Esophagus muscularis mucosa (tissue), 4 donors: ENCODE results near the gene NDUFA3. TPM values are rescaled to one million over a fixed set of nuclear protein-coding genes. Genes with fewer than 3 reads are reported as not detected.

Experiments used
- DNase-seq: peaks from one replicate; pipeline ENCODE4 v3.0.0-alpha.2; 2017; ENCODE audit errors: extremely low spot score
- H3K27ac ChIP-seq, 4 donors: fragments of 200-600 bp; sonication (generic); replicated peaks in 1 of 4; 1 replicate in 3 of 4; 2 replicates in 1 of 4; pipeline ENCODE4 v1.5.1; 2016 to 2019; ENCODE audit warnings: mild to moderate bottlenecking in 1 of 4
- H3K27me3 ChIP-seq, 4 donors: fragments of 200-600 bp; sonication (generic); one replicate each; pipeline versions ENCODE4 v1.5.1 to v1.6.0; 2016 to 2019
- H3K36me3 ChIP-seq, 4 donors: fragments of 200-600 bp; sonication (generic); one replicate each; pipeline ENCODE4 v1.5.1; 2016 to 2019
- H3K4me1 ChIP-seq, 4 donors: fragments of 200-600 bp; sonication (generic); one replicate each; pipeline ENCODE4 v1.5.1; 2016 to 2019
- H3K4me3 ChIP-seq, 4 donors: fragments of 200-600 bp; sonication (generic); 1 replicate in 2 of 4; 2 replicates in 2 of 4; pipeline ENCODE4 v1.5.1; 2016 to 2019; ENCODE audit warnings: mild to moderate bottlenecking in 4 of 4, moderate library complexity in 1 of 4
- H3K9me3 ChIP-seq, 4 donors: fragments of 200-600 bp; sonication (generic); 1 replicate in 3 of 4; 2 replicates in 1 of 4; pipeline ENCODE4 v1.5.1; 2016 to 2019
- CTCF ChIP-seq, 3 experiments: fragments of 200-600 bp in 2 of 3; fragments of 450-650 bp in 1 of 3; sonication (generic) in 2 of 3; IDR thresholded peaks; one replicate each; pipeline ENCODE4 v1.5.1; 2017 to 2019; ENCODE audit warnings: antibody characterized with exemption in 3 of 3, mild to moderate bottlenecking in 2 of 3, moderate library complexity in 1 of 3
- EP300 ChIP-seq: sonication (generic); formaldehyde crosslinking; IDR thresholded peaks from one replicate; pipeline ENCODE4 v1.6.1; 2017; ENCODE audit warnings: antibody characterized with exemption
- POLR2A ChIP-seq: fragments of 450-650 bp; IDR thresholded peaks from one replicate; pipeline ENCODE4 v1.6.1; 2017; ENCODE audit warnings: antibody characterized with exemption, moderate library complexity, mild to moderate bottlenecking, low read depth
- POLR2AphosphoS5 ChIP-seq, 2 donors: sonication (generic); formaldehyde crosslinking; IDR thresholded peaks; one replicate each; pipeline ENCODE4 v1.6.1; 2017; ENCODE audit warnings: antibody characterized with exemption in 2 of 2
- WGBS: methylation state at CpG from one replicate; pipeline ENCODE4 v1.1.5; 2018; 5-methylcytosine and 5-hydroxymethylcytosine counted together
- intact Hi-C: fragments of 100-400 bp; cut with DNase I; formaldehyde crosslinking; loops from one replicate; pipeline ENCODE4 v1.15.1; 2023
- total RNA-seq, 4 donors: library from RNA; depleted of rRNA; stranded (reverse); fragments of >200 nt; gene quantifications; one replicate each; pipeline versions ENCODE4 v1.1.0 to v1.2.1, GENCODE V29; 2016

Gene NDUFA3
- total RNA-seq, 4 donors from 2014 or later, result 9.1 to 50.9 (median 26.4) TPM

GRCh38 chr19:54127688-54128440 is 25.2 kb downstream of the NDUFA3 start:
- intact Hi-C loops, result no loop called here
- no peak for TF ChIP-seq POLR2A
- Histone ChIP-seq H3K9me3 (no peaks in the 10 kb centered on the region), H3K4me3 (no peak overlapping the region), H3K4me1 (no peaks in the 10 kb centered on the region), H3K27ac (no peak overlapping the region), H3K36me3 (peaks cover 84 to 99% (median 97%) of the 10 kb centered on the region in 4 donors), H3K27me3 (no peaks in the 10 kb centered on the region)
- DNase-seq, result no peak
- WGBS, result 95% methylated on average over 41 of the region's 44 CpGs

- Histone ChIP-seq H3K4me1 (no peaks in the 10 kb centered on the region), H3K9me3 (no peaks in the 10 kb centered on the region), H3K27ac (no peak overlapping the region), H3K4me3 (no peak overlapping the region), H3K36me3 (peaks cover 79 to 98% (median 93%) of the 10 kb centered on the region in 4 donors), H3K27me3 (no peaks in the 10 kb centered on the region)
- 91% methylated on average over 16 of the region's 20 CpGs for WGBS
- intact Hi-C loops, result no loop called here
- no peak for DNase-seq
- TF ChIP-seq EP300, result no peak
- TF ChIP-seq POLR2AphosphoS5 (IDR thresholded peaks at IDR 0.05), result no peak
- TF ChIP-seq POLR2A, result no peak
- TF ChIP-seq CTCF (IDR thresholded peaks at IDR 0.05), result no peak
Observed at GRCh38 chr19:54128441-54128725, 25.7 kb downstream of the NDUFA3 start.

- intact Hi-C loops, result no loop called here
- H3K4me1 ChIP-seq, result no peaks in the 10 kb centered on the region
- no peak for DNase-seq
- no peaks in the 10 kb centered on the region for H3K27me3 ChIP-seq
- no peaks in the 10 kb centered on the region for H3K9me3 ChIP-seq
- no peak overlapping the region for H3K4me3 ChIP-seq
- peaks cover 73 to 92% (median 87%) of the 10 kb centered on the region in 4 donors for H3K36me3 ChIP-seq
- TF ChIP-seq POLR2AphosphoS5 (IDR thresholded peaks at IDR 0.05), result no peak
- no peak for TF ChIP-seq EP300
- TF ChIP-seq POLR2A, result no peak
- H3K27ac ChIP-seq, result no peak overlapping the region
- 96% methylated on average over 28 of the region's 41 CpGs for WGBS
Observed at GRCh38 chr19:54128796-54129616, 26.4 kb downstream of the NDUFA3 start.

- TF ChIP-seq EP300 (no peak), CTCF (IDR thresholded peaks at IDR 0.05) (no peak), POLR2AphosphoS5 (IDR thresholded peaks at IDR 0.05) (no peak), POLR2A (no peak)
- no peaks in the 10 kb centered on the region for H3K9me3 ChIP-seq
- H3K27ac ChIP-seq, result no peak overlapping the region
- no CpG with 5 or more reads among the region's 20 CpGs for WGBS
- H3K4me1 ChIP-seq, result no peaks in the 10 kb centered on the region
- DNase-seq, result no peak
- no peaks in the 10 kb centered on the region for H3K27me3 ChIP-seq
- H3K4me3 ChIP-seq, result no peak overlapping the region
- H3K36me3 ChIP-seq, result peaks cover 67 to 86% (median 81%) of the 10 kb centered on the region in 4 donors
- intact Hi-C loops, result no loop called here
Observed at GRCh38 chr19:54129617-54129996, 27.0 kb downstream of the NDUFA3 start.

- Histone ChIP-seq H3K27me3 (no peaks in the 10 kb centered on the region), H3K27ac (no peak overlapping the region), H3K4me3 (no peak overlapping the region), H3K36me3 (peaks cover 31 to 47% (median 43%) of the 10 kb centered on the region in 4 donors), H3K4me1 (peaks cover 9 to 19% (median 15%) of the 10 kb centered on the region in 4 donors), H3K9me3 (no peaks in the 10 kb centered on the region)
- 83% methylated on average over 10 of the region's 10 CpGs for WGBS
- intact Hi-C loops, result no loop called here
- TF ChIP-seq CTCF (IDR thresholded peaks at IDR 0.05), result no peak
- no peak for TF ChIP-seq POLR2A
- TF ChIP-seq EP300, result no peak
- no peak for TF ChIP-seq POLR2AphosphoS5 (IDR thresholded peaks at IDR 0.05)
- no peak for DNase-seq
Observed at GRCh38 chr19:54133312-54133956, 30.8 kb downstream of the NDUFA3 start.
